Cerebellar cortex (tissue), 1 donor: ENCODE data around the gene MMD.
"Not testable (repeated sequence)": the region's sequence is repeated elsewhere in the genome, so short reads cannot be mapped to it uniquely, and the experiment has no call there.

Experiments used
- DNase-seq: peaks from one replicate; pipeline ENCODE4 v3.0.0-alpha.2; 2015; ENCODE audit warnings: low spot score

The MMD gene

DNA sequence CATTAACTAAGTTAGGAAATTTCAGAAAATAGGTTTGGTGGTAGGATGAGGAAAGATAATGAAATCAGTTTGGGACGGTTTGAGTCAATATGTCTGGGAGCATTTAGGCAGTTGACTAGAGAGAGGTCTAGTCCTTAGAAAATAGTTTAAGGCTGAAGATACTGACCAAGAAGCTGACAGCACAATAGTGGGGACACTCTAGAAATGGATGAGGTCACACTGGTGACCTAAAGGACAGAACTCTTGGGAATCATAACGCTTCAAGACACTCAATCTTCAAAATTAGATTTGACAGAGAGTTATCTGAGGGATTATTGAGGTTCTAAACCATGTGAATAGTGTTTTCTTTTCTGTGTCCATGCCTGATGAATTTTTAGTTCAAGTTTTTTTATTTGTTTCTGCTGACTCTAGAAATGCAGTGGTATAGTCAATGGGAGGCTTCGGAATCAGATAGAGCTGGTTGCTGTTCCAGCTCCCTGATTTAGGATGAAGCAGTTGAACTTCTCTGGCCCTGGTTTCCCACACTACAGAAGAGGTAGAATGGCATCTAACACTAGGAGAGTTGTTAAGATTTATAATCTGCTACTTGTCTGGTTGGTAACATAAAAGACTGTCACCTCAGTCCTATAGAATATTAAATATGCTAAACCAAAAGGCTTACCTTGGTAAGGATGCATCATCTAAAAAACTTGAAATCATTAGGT, 29.7 kb downstream of the MMD start:
- DNase-seq, result no peak

DNA sequence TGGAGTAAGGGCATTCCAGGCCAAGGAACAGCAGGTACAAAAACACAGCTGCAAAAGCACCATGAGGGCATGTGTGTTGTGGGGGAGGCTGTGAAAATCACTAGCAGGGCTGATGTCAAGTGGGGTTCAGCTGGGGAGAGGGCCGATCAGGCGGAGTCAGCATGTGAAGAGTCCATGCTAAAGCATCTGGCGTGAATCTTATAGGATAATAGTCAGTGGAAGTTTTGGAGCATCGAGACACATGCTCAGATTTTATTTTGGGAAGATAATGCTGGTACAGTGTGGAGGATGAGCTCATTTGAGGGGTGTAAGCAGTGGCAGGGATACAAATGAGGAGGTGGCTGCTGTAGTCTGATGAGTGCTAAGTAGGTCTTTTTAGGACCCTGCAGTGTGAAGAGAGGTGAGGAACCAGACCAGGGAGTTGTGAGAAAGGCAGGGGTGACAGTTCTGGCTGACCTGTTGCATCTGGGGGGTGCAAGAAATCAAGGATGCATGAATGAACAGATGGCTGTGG, 30.3 kb downstream of the MMD start:
- no peak for DNase-seq

DNA sequence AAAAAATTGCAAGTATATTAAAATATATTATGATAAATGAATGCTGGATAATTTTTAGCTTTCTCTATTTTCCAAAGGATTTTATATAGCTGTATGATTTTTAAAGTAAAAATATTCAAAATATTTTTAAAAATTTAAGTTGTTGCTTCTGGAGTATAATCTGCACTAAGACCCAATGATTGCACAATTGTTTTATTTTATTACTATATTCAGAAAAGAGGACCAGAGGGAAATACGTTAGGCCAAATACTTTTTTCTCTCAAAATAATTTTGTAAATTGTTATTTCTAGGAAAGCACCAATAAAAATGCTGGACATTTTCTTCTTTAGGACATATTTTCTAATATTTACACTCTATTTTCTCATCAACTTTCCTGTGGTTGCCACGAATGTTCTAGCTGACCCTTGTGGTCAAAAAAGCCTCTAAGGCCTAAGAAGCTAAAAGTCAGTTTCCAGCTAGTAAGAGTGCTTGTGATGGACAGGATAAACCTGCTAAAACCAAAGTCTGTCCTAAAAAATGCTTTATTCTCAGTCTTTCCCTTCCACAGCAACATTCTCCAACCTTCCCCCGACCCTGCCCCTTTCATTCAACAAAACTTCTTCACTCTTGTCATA, 31.2 kb downstream of the MMD start:
- DNase-seq, result no peak

DNA sequence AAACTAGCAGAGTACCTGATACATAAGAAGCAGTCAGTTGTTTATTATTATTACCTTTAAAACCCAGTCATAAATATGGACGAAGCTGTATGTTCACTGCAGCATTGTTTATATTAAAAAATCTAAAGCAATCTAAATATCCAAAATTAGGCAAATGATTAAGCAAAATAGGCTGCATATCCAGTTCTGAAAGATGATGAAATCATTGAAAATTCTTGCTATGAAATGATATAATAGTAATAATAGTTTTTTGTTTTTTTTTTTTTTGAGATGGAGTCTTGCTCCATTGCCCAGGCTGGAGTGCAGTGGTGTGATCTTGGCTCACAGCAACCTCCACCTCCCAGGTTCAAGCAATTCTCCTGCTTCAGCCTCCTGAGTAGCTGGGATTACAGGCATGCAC, 31.9 kb downstream of the MMD start:
- DNase-seq, result not testable (repeated sequence)

DNA sequence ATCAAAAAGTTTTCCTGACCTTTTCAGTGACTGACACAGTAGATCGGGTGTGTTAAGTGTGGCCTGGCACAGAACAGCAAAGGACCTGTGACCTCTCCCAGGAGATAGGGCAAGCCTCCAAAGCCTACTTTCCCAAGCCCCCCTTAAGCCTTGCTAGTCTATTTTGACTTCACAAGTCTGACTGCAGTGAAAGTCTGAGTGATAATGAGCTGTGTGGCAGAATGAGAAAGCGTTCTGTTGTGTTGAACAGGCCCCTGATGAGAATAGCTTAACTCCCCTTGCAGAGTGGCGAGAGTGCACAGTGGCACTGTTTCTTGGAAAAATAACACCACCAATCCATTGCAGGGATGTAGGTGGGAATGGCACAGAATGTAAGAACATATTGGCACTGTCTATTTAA, 32.8 kb downstream of the MMD start:
- DNase-seq, result no peak

DNA sequence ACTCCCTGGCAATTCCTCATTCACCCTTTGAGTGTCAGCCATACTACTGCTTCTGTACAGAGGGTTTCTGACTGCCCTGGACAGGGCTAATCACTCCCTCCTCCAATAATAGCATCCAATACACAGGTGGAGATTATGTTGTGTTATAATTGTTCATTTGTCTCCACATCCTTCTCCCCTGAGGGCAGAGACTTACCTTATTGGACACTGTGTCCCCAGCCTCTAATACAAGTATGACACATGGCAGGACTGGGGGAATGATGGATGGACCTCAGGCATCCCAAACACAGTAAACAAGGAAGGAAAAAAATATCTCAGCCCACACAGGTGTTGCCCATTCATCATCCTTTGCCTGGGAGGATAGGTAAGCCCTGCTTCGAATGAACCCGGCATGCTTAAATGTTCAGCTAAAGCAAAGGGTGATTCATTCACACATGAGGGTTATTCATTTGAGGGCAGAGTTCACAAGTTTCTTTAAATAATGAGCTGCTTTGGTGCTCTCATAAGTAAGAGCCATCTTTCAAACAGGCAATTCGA, 34.8 kb downstream of the MMD start:
- no peak for DNase-seq

DNA sequence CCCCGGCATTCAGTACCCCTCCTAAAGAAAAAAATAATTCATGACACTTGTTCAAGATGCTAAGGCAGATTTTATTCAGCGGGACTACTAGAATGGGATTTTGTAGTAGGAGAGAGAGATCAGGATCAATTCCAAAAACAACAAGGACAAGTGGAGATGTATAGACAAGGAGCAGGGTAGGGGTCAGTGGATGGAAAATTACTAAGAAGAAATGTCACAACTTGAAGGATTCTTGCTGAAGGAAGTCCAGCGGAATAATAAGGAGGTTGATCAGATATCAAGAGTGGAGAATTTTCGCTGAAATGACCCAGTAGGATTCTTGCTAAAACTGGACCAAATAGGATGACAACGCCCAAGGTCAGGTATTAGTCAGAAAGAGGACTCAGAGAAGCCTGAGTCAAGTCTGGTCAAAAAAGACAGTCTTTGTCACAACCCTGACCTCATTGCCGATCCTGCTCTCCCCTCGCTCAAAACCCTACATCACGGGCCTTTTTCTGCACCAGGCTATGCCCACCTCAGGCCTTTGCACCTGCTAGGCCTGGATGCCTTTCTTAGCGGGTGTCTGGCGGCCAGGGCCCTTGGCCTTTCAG, 36.9 kb downstream of the MMD start:
- no peak for DNase-seq

DNA sequence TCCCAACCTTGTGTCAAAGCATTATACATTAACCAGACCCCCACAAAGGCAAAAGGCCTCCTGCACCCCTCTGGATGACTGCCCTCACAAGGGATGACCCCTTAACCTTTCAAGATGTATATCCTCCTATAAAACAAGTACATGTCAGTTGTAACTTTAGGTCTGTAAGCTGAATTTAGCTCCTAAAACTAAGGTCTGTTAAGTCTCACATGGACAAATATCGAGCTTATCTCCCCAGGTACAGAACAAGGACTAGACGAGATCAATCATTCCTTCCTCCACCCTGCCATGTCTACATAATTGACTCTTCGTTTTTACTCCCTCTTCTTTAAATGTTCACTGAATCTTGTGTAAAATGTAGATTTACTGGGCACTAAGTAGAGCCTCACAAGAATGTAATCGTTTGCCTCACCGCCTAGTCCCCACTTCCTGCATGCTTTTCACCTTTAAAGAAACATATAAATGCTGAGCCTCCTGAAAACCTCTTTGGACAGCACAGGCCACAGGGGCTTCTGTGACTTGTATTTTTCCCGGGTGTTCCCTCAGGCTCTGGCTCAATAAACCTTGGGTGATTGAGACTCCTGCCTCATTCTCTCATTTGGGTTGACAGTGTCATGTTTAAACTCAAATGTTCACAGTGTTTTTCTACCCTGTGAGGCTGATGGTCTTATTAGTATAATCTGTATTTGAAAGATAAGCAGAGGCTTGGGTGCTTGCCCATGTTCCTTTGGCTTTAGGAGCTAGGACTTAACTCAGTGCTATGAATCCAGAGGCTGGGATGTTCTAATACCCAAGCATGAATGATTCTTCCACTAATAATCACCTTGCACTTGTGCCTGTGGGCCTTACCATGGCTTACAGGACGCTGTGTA, 37.6 kb downstream of the MMD start:
- DNase-seq, result no peak

DNA sequence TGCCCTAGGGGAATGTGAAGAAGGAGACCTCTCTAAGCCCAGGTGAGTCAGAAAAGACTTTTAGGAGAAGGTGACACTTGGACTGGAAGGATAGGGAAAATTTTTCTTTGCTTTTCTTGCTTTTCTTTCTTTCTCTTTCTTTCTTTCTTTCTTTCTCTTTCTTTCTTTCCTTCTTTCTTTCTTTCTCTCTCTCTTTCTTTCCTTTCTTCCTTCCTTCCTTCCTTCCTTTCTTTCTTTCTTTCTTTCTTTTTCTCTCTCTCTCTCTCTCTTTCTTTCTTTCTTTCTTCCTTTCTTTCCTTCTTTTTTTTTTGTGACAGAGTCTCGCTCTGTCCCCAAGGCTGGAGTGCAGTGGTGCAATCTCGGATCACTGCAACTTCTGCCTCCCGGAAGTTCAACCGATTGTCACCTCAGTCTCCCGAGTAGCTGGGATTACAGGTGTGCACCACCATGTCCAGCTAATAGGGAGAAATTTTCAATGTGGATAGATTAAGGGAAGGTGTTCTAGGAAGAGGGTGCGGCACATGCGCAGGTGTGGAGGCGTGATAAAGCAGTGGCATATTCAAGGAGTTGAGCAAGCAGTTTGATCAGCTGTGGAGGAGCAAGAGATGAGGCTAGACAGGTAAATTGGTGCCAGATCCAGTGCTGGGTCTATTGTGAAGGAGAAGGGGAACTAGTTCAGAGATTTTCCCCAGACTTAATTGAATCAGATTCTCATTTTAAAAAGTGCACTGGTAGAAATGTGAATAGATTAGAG, 40.4 kb downstream of the MMD start:
- no peak for DNase-seq

DNA sequence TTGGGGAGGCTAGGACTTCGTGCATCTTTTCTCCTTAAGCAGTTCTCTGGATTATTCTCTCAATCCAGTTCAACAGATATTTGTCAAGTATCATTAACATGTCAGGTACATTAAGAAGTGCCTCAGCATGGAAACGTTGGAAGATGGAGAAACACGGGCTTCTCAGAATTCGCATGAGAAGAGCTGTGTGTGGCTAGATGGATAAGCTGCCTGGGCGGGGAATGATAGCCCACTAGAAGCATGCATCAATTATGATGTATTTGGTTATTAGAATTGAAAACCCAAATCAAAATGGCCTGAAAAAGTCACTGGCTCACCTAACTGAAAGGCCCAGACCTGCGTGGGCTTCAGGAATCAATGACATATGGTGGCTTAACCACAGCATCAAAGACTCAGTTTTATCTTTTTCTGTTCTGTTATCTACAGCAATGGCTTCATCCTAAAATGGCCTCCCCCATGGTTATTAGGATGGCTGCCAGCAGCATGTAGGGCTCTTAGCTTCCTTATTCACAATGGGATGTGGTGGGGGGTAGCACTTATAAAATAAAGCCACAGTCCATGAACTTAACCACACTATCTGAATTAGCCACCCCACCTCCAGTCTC, 43.9 kb downstream of the MMD start:
- DNase-seq, result no peak

DNA sequence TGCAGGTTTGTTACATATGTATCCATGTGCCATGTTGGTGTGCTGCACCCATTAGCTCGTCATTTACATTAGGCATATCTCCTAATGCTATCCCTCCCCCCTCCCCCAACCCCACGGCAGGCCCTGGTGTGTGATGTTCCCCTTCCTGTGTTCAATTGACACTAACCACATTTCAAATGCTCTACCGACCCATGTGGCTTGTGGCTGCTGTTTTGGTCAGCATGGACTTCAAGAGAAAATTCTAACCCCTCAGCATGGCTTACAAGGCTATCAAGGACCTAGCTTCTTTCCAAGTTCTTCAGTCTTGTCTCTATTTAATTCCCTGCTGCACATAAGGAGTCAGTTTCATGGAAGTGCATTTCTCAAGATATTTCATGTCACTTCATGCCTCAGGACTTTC, 52.9 kb downstream of the MMD start:
- no peak for DNase-seq

DNA sequence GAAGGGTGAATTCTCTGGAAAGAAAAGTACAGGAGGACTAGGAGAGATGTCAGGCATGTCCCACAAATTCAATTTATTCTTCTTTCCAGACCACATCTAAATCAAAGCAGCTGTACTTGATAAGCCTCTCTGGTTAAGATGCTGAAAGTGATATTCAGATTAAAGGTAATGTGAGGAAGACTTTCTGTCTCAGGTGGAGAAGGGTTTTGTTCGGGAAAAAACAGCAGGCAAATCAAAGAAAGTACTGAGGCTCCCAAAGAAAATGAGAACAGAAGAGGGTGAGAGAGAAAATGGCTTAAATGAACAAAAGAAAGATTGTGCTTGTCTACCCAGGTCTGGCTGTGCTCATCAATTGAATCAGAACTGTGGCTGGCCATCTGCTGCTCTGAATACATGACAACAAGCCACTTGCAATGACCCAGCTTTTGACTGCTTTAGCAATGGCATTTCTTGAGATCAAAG, 55.6 kb downstream of the MMD start:
- peak; percentile 16 for DNase-seq

DNA sequence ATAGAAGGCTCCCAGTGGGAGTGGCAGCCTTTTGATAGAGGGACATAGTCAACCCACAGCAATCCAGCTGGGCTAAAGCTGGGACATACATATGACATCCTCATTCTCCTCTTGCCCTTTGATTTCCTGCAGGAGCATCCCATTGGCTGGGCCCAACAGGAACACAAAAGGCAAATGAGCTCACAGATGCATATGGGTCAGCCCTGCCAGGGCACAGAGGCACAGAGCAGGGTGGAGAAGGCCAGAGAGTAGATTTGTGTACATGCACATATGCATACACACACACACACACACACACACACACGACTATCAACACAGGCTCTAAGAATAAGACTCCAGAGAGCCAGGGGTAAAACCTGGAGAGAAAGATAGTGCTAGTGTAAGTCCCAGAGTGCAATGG, 58.6 kb downstream of the MMD start:
- DNase-seq, result no peak

DNA sequence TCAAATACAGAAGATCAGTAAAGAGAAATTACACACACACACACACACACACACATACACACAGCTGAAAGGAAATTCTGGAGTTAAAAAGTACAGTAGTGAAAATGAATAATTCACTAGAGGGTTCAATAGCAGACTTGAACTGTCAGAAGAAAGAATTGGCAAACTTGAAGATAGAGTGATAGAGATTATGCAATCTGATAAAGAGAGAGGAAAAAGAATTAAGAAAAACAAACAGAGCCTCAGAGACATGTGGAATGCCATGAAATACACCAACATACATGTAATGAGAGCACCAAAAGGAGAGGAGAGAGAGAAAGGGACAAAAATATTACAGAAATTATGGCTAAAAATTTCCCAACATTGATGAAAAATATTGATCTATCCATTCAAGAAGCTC, 60.7 kb downstream of the MMD start:
- no peak for DNase-seq

DNA sequence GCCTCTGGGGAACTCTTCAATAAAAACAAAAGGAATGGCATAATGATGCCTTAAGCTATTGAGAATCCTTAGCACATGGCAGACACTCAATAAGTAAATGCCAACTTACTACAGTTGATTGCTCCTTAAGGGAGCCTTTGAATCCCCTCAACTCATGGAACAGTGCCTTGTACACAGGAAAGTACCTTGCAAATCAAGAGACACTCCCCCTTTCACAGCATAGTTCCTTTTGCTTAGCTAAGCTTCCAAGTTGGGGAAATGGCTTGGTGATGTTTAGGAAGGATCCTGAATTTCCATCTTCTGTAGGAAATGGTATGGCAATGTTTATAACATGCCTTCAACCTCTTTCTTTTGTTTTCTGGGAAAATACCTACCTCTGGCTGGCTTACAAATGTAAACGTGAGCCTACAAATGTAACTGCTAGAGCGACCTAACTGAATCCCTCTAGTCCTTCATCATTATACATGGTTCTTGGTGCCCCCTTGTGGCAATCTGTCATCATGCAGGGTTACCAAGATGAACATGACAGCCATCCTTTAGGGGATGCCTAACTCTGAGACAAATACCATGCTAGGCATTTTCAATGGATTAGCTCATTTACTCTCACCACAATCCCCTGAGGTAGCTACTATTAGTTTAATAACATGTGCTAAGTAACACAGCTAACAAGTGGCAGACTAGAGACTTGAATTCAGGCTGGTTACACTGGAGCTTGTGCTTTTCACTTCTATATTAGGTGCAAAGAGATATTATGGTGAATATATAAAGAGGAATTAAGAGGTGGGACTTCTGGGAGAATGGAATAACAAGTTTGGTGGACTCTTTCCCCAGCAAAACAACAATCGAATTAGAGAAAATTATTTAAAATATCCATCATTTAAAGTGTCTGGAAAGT, 65.0 kb downstream of the MMD start:
- DNase-seq, result peak; percentile 66

DNA sequence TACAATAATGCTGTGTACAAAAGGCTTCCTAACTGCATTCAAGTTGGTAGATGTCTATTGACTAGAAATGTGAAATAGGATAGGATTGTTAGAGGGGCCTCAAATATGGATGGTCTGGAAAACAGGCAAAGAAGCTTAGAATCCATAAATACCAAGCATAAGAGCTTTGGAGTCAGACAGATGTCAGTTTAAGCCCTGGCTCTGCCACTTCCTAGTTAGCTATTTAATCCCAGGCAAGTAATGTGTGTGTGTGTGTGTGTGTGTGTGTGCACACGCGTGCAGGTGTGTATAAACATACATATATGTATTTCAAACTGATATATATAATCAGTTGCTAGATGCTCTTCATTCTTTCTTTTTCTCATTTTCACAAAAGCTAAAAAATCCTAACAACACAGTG, 66.7 kb downstream of the MMD start:
- no peak for DNase-seq

DNA sequence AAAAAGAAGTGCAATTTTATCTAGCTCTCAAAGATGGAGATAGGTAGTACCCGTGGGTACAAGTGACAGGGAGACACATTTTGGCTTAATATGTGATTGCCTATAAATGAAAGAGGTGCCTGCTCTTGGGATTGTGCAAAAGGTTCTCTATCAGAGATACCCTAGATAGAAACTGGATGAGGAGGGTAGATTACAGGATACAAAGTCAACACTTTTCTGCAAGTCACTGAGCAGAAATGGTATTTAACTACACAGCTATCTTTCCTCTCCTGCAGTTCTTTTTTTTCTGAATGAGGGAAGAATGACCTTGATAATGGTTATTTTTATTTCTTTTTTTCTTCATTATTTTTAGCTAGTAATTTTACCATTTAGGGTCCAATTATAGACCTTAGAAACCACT, 67.6 kb downstream of the MMD start:
- no peak for DNase-seq

DNA sequence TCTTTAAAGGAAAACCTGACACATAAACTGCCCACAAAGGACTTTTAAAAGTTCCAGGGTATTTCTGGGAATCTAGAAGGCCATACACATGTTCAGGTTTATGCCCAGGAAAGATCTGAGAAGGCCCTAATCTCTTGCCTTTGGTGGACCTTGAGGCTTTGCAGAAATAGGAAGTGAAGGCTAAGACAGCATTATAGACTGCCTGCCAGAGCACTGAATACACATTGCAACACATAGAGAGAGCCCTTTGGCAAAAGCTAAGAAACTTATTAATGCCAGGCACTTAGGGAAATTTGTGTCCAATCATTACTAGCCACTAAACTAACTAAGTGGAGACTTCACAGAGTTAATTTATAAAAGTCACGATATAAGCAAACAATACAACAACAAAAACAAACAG, 70.4 kb downstream of the MMD start:
- DNase-seq, result no peak

DNA sequence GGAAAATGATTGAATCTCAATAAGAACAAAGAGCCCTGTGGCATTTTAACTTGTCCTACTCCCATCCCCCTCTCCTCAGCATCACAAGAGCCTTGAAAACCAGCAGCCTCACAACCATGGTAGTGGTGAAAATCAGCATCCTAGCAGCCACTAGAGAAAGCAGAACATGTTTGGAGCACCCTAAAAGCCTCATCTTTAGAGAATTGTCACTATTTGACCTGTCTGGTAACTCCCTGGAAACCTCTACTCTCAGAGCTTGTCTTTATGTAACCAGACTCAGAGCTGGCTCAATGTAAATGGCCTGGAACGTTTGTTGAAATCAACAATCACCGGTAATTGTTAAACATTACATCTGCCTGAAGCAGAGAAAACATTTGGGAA, 70.8 kb downstream of the MMD start:
- DNase-seq, result no peak

DNA sequence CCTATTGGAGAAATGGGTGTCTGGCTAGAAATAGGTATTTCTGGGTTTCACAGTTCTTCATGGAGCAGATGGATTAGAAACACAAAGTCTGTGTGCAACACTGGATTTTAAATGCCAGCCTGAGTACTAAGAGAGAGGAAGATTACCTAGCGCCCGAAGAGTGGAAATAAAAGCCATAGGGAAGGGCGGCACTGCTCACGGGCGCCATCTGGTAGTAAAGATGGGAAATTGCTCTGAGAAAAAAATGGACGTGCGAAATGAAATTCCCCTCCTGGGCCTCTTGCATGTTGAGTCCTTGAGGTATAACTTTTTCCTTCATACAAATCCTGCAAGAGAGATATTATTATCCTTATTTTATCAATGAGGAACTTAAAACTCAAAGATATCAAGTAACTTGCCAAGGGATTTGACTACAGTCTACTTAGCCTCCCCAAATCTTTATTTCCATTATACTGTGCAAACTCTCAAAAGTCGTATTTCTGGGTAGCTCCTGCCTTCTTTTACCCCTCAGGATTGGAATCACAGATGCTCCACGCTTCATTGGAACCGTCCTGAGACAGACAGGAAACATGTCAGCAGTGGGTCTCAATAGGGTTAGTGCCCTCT, 72.8 kb downstream of the MMD start:
- DNase-seq, result peak; percentile 72
